Measurements from ENCODE around the gene TRPM1.

Gene TRPM1

GRCh38 chr15:31082771-31083369 lies 18.7 kb downstream of the TRPM1 start:
- DNase-seq (ENCODE audit: low spot score) = no peak

GRCh38 chr15:31081588-31082250 lies 19.8 kb downstream of the TRPM1 start:
- no peak for DNase-seq (ENCODE audit: low spot score)

- no peak for DNase-seq (ENCODE audit: low spot score)
Observed at GRCh38 chr15:31081056-31081455, 20.5 kb downstream of the TRPM1 start.

GRCh38 chr15:31080591-31081014 lies 20.9 kb downstream of the TRPM1 start:
- DNase-seq (ENCODE audit: low spot score) = no peak

DNA sequence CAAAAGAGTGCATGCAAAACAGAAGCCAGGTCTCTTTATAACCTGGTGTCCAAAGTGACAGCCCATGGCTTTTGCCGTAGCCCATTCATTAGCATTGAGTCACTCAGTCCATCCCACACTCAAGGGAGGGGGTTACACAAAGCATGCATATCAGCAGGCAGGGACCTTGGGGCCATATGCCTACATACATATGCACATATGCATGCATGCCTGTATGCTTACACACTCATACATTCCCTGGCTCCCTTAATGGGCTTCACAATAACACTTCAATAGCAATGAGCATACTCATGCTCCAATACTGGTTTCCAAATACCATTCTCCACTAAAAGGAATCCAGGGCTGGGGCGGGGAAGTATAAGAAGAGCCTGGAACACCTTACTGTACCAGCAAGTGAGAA lies 22.0 kb downstream of the TRPM1 start:
- no peak for DNase-seq (ENCODE audit: low spot score)

DNA sequence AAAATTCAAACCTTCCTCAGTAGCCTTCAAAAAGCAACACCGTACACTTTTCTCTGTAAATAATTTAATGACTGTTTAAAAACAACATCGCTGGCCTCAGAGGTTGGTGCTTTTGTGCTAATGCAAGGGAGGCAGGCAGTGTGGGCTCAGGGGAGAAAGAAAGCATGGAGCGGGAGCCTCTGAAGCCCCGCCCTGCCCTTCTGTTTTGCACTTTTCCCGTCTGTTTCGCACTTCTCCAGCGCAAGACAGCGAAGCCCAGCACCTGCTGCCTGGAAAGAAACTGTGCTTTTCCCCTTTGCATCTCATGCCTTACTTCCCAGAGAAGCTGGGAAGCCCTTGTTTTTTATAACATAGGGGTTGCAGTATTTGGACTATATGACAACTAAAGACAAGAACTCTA lies 23.1 kb downstream of the TRPM1 start:
- DNase-seq (ENCODE audit: low spot score) = no peak

GRCh38 chr15:31077941-31078340 lies 23.6 kb downstream of the TRPM1 start:
- no peak for DNase-seq (ENCODE audit: low spot score)

DNA sequence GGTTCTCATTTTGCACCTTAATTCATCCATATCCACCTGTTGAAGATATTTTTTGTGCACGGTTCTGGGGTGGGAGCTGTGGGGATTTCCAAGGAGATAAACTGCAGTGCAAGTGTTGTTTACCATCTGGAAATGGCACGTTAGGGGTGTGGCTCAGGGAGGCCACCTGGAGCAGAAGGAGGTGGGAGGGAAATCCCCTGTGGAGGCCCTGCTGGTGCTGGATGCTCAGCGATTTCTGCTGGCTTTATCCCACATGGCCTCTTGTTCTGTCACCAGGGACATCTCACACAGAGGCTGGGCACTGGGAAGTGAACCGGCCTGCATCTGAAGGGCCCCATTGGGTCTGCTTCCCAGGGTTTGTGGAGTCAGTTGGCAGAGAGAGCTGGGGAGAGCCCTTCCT lies 24.3 kb downstream of the TRPM1 start:
- DNase-seq (ENCODE audit: low spot score) = no peak

GRCh38 chr15:31074321-31074720 lies 27.2 kb downstream of the TRPM1 start:
- no peak for DNase-seq (ENCODE audit: low spot score)

GRCh38 chr15:31070867-31071266 lies 30.7 kb downstream of the TRPM1 start:
- DNase-seq (ENCODE audit: low spot score) = no peak

DNA sequence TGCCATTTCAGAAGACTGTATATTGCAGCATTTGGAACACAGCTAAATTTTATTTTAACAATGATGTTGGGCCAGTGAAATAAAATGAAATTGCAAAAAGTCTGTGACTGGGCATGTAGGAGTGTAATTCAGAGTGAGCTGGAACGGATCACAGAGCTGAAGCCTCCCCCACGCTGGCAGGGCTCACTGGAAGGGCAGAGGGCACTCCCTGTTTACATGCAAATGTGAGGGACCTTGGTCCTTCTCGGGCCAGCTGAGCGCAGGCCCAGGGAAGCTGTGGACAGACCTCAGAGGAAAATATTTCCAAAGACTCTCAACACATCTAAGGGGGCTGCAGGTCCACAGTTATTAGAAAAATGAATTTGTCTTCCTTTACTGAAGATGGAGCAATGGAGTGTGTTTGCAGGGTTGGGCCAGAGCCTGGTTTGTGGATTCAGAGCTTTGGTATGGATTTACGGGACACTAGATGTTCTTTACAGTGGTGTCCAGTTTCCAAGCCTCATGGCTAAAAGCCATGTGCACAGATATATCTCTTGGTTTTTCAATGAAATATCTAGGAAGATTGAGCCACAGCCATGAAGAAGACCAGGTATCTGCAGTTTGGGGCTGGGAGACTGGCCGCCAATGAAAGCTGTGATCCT lies 32.0 kb downstream of the TRPM1 start:
- no peak for DNase-seq (ENCODE audit: low spot score)

GRCh38 chr15:31067890-31068603 lies 33.5 kb downstream of the TRPM1 start:
- no peak for DNase-seq (ENCODE audit: low spot score)

- no peak for DNase-seq (ENCODE audit: low spot score)
Observed at GRCh38 chr15:31065824-31066223, 35.7 kb downstream of the TRPM1 start.

DNA sequence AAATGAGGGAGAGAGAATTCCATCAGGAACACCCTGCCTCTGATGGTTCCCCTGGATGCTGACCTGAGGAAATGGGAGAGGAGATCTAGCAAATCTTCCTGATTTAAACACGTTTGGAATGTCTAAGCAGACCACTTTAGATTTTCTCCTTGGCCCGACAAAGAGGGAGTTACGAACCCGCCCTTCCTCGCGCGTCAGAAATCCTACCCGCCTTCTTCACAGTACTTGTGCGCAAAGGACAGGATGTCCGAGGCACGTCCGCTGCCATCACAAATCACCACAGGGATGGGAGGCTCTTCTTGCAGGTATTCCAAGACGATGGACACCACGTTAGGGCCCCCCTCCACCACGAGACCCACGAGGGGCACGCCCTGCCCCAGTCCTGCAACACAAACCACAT lies 38.6 kb downstream of the TRPM1 start:
- DNase-seq (ENCODE audit: low spot score) = no peak

GRCh38 chr15:31062310-31062847 lies 39.1 kb downstream of the TRPM1 start:
- DNase-seq (ENCODE audit: low spot score) = no peak

DNA sequence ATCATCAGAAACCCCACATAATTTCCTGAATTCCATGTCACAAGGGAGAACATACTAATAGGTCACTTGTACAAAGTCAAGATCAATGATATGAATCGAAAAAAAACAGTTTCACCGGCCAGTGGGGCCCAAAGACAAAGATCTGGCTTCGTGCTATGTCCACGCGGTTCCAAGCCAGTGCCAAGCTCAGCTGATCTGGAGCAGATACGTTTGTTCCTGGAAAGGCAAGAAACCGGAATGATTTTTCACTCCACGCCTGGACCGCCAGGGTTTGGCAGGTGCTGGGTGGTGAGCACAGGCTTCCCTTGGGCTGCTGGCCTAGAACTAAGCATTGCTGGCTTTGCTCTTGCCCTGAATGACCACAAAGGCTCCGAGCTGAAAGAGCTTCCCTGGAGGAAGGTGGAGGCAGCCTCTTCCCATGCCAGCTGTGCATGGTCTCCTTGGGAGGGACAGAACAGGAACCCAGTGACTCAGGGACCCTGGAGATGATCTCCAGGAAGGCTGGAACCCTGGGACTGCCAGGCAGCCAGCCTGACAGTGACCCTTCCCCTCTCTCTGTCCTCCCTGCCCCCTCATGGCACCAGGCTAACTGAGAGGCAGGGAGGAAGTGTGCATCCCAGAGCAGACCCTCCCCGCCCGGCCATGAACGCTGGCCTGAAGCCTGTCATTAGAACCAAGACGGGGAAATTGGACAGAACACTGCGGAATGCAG lies 40.9 kb downstream of the TRPM1 start:
- no peak for DNase-seq (ENCODE audit: low spot score)

DNA sequence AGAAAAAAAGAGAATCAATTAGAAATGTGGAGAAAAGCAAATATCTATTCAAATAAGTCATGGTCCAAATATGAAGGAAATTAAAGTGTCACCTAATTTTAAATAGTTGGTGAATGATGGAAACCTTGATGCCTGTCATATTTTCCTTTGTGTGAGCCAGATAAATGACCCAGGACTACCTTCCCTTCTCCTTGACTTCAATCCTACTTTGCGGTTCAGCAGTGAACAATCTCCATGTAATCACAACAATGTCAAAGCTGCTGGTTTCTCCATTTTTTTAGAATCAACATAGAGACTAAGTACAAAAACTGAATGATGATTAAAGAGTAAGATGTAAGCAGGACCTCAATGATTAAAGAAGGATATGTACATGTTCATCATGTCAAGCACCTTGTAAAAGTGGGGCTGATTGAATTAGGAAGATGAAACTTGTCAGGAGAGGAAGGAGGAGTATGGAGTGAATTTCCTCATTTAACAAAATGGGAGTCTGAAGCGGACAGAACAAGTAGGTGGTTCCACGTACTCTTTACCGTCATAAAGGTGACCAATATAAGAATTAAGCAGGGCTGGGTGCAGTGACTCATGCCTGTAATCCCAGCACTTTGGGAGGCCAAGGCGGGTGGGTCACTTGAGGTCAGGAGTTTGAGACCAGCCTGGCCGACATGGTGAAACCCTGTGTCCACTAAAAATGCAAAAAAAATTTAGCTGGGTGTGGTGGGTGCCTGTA lies 43.1 kb downstream of the TRPM1 start:
- DNase-seq (ENCODE audit: low spot score) = no peak

- no peak for DNase-seq (ENCODE audit: low spot score)
Observed at GRCh38 chr15:31051496-31052080, 49.9 kb downstream of the TRPM1 start.

GRCh38 chr15:31050953-31051352 lies 50.6 kb downstream of the TRPM1 start:
- DNase-seq (ENCODE audit: low spot score) = no peak

DNA sequence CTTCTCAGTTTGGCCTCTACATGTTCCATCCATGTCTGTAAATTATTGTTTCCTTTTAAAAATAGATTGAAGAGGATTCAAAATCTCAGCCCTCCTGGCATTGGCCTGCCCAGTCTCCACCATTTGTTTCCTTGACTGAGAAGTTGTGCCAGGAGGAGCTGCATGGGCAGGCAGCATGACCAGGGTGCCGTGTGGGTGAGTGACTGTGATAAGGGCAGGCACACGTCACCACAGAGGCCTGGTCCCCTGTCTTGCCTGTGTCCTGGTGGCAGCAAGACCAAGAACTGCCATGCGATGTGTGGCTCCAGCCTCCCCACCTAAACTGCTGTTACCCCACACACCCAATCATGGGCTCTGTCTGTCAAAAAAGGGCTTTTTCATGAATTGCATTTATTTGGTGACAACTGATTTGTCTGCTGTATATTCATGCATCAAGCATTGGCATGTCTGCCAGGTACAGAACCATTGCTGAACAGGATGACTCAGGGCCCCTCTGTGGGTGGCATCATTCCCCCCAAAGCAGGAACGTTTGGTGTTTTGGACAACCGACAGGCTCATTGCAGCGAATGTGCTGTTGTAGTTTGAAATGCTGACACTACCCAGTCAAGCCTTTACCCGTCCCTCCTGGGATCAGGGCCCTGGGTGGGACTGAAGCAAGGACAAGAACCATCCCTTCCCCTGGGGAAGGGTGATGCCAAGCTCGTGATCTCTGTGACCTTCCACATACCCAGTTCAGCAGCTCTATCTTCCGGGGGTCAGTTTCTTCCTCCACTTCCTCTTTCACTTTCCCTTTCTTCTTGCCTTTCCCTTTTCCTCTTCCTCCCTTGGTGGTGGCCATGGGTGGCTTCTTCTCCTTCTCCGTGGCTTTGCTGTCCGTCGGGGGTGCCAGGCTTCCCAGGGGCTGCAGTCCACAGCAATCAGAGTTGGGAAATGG lies 51.6 kb downstream of the TRPM1 start:
- no peak for DNase-seq (ENCODE audit: low spot score)

Measured in RKO (cell line).